ENCODE data around the gene RBX1. TPM values are rescaled to one million over a fixed set of nuclear protein-coding genes. Genes with fewer than 3 reads are reported as not detected.

The RBX1 gene
- total and polyA plus RNA-seq, 2 of the 8 experiments (the other 6 are each of a cell fraction or from before 2014, with no cell fraction given), result 76.5 to 119 TPM

GRCh38 chr22:41003066-41003465 is 51.9 kb downstream of the RBX1 start (continued):
- TF ChIP-seq RNF2 (IDR thresholded peaks at IDR 0.05; ENCODE audit: borderline replicate concordance, low read depth, low read length, missing control alignments, poor library complexity, severe bottlenecking), result no peak
